HEK293 (cell line): ENCODE measurements around the gene DACT1.

ENCODE experiments used
- CTCF ChIA-PET: fragments of 350-600 bp; formaldehyde crosslinking; extraction: SDS; loops from one replicate; lab custom pipeline; 2021; ENCODE audit warnings: antibody characterized with exemption; lab: Yijun Ruan, JAX
- POLR2A ChIA-PET: fragments of 300-600 bp; formaldehyde crosslinking; extraction: SDS; loops from one replicate; lab custom pipeline; 2020; ENCODE audit warnings: antibody characterized with exemption, inconsistent platforms; lab: Yijun Ruan, JAX
- H3K27ac ChIP-seq: fragments of 200-500 bp; sonication (Bioruptor generic); 2 replicates; pipeline ENCODE4 v1.5.1; 2014; ENCODE audit warnings: low read depth, low read length, control low read depth, inconsistent platforms; ENCODE audit errors: extremely low read depth
- H3K36me3 ChIP-seq, 2 experiments: fragments of 200-500 bp in 1 of 2; sonication (Bioruptor generic) in 1 of 2; 1 replicate in 1 of 2; 2 replicates in 1 of 2; pipeline ENCODE4 v1.5.1; 2014 to 2017; ENCODE audit warnings: inconsistent platforms in 2 of 2, low read length in 2 of 2; ENCODE audit not compliant: control insufficient read depth in 2 of 2, insufficient read depth in 1 of 2
- H3K4me1 ChIP-seq: fragments of 200-500 bp; sonication (Bioruptor generic); 2 replicates; pipeline ENCODE4 v1.5.1; 2014; ENCODE audit warnings: mild to moderate bottlenecking, low read length, inconsistent platforms; ENCODE audit not compliant: control insufficient read depth, insufficient read depth
- H3K4me3 ChIP-seq: 2 replicates; pipeline ENCODE4 v1.5.1; 2011; ENCODE audit warnings: low read depth, mild to moderate bottlenecking, control low read depth, low read length, moderate library complexity
- H3K9me3 ChIP-seq: fragments of 200-500 bp; sonication (Bioruptor generic); 2 replicates; pipeline ENCODE4 v1.5.1; 2014; ENCODE audit warnings: low read depth, low read length, inconsistent platforms; ENCODE audit not compliant: control insufficient read depth, insufficient read depth
- KLF1 ChIP-seq: fragments of 450-650 bp; formaldehyde crosslinking; IDR thresholded peaks from 2 replicates; pipeline ENCODE4 v1.5.1; 2016; ENCODE audit warnings: missing biosample characterization, missing genetic modification characterization
- MYNN ChIP-seq: fragments of 450-650 bp; formaldehyde crosslinking; IDR thresholded peaks from 2 replicates; pipeline ENCODE4 v1.5.1; 2016; ENCODE audit warnings: missing biosample characterization, missing genetic modification characterization, borderline replicate concordance
- PRDM1 ChIP-seq: fragments of 450-650 bp; formaldehyde crosslinking; IDR thresholded peaks from 2 replicates; pipeline ENCODE4; 2016; ENCODE audit warnings: missing biosample characterization, missing genetic modification characterization
- SP3 ChIP-seq: fragments of 450-650 bp; formaldehyde crosslinking; IDR thresholded peaks from 2 replicates; pipeline ENCODE4 v1.5.1; 2016; ENCODE audit warnings: missing biosample characterization, missing genetic modification characterization
- YY2 ChIP-seq: fragments of 450-650 bp; formaldehyde crosslinking; IDR thresholded peaks from 2 replicates; pipeline ENCODE4 v1.5.1; 2016; ENCODE audit warnings: missing biosample characterization, missing genetic modification characterization
- ZFHX2 ChIP-seq: fragments of 450-650 bp; formaldehyde crosslinking; conservative IDR thresholded peaks from 2 replicates; pipeline ENCODE4 v1.5.1; 2016; ENCODE audit warnings: missing biosample characterization, missing genetic modification characterization
- ZFP37 ChIP-seq: fragments of 450-650 bp; formaldehyde crosslinking; IDR thresholded peaks from 2 replicates; pipeline ENCODE4 v1.5.1; 2016; ENCODE audit warnings: missing biosample characterization, missing genetic modification characterization
- ZNF202 ChIP-seq: fragments of 450-650 bp; formaldehyde crosslinking; IDR thresholded peaks from 2 replicates; pipeline ENCODE4 v1.5.1; 2016; ENCODE audit warnings: missing biosample characterization, missing genetic modification characterization, borderline replicate concordance
- ZNF274 ChIP-seq, 2 experiments: fragments of 200-500 bp in 1 of 2; fragments of 450-650 bp in 1 of 2; sonication (Bioruptor generic) in 1 of 2; formaldehyde crosslinking in 1 of 2; IDR thresholded peaks; 2 replicates each; pipeline versions ENCODE4 v1.5.1 to v1.6.1; 2014 to 2016; ENCODE audit warnings: borderline replicate concordance in 1 of 2, inconsistent platforms in 1 of 2, low read length in 1 of 2, missing biosample characterization in 1 of 2, missing genetic modification characterization in 1 of 2
- ZNF311 ChIP-seq: fragments of 450-650 bp; formaldehyde crosslinking; IDR thresholded peaks from 2 replicates; pipeline ENCODE4 v1.5.1; 2017; ENCODE audit warnings: missing biosample characterization, missing genetic modification characterization, borderline replicate concordance
- ZNF341 ChIP-seq: fragments of 450-650 bp; formaldehyde crosslinking; IDR thresholded peaks from 2 replicates; pipeline ENCODE4; 2016; ENCODE audit warnings: low read depth, missing biosample characterization, missing genetic modification characterization
- ZNF416 ChIP-seq: fragments of 450-650 bp; formaldehyde crosslinking; IDR thresholded peaks from 2 replicates; pipeline ENCODE4 v1.5.1; 2016; ENCODE audit warnings: missing biosample characterization, missing genetic modification characterization
- ZNF501 ChIP-seq: fragments of 450-650 bp; formaldehyde crosslinking; IDR thresholded peaks from 2 replicates; pipeline ENCODE4 v1.5.1; 2016; ENCODE audit warnings: missing biosample characterization, missing genetic modification characterization
- ZNF558 ChIP-seq: fragments of 450-650 bp; formaldehyde crosslinking; IDR thresholded peaks from 2 replicates; pipeline ENCODE4 v1.5.1; 2016; ENCODE audit warnings: missing biosample characterization, missing genetic modification characterization
- ZNF658 ChIP-seq: fragments of 450-650 bp; formaldehyde crosslinking; IDR thresholded peaks from 2 replicates; pipeline ENCODE4; 2016; ENCODE audit warnings: missing biosample characterization, missing genetic modification characterization
- ZNF707 ChIP-seq: fragments of 450-650 bp; formaldehyde crosslinking; IDR thresholded peaks from 2 replicates; pipeline ENCODE4 v1.5.1; 2016; ENCODE audit warnings: missing biosample characterization, missing genetic modification characterization
- ZNF768 ChIP-seq: fragments of 450-650 bp; formaldehyde crosslinking; IDR thresholded peaks from 2 replicates; pipeline ENCODE4 v1.5.1; 2018; ENCODE audit warnings: missing biosample characterization, mild to moderate bottlenecking, missing genetic modification characterization
- ZNF776 ChIP-seq: fragments of 450-650 bp; formaldehyde crosslinking; IDR thresholded peaks from 2 replicates; pipeline ENCODE4 v1.5.0; 2017; ENCODE audit warnings: missing biosample characterization, missing genetic modification characterization, borderline replicate concordance
- ZNF843 ChIP-seq: fragments of 450-650 bp; formaldehyde crosslinking; IDR thresholded peaks from 2 replicates; pipeline ENCODE4 v1.5.1; 2016; ENCODE audit warnings: missing biosample characterization, missing genetic modification characterization
- ZSCAN23 ChIP-seq: fragments of 450-650 bp; formaldehyde crosslinking; IDR thresholded peaks from 2 replicates; pipeline ENCODE4 v1.5.1; 2016; ENCODE audit warnings: missing biosample characterization, missing genetic modification characterization
- TF ChIP-seq, protein P1 (sequence below): fragments of 450-650 bp; formaldehyde crosslinking; IDR thresholded peaks from 2 replicates; pipeline ENCODE4 v1.5.1; 2016; ENCODE audit warnings: missing biosample characterization, missing genetic modification characterization
- TF ChIP-seq, protein P2 (sequence below): fragments of 450-650 bp; formaldehyde crosslinking; IDR thresholded peaks from 2 replicates; pipeline ENCODE4 v1.5.1; 2016; ENCODE audit warnings: missing biosample characterization, missing genetic modification characterization
- TF ChIP-seq, protein P3 (sequence below): fragments of 450-650 bp; IDR thresholded peaks from 2 replicates; pipeline ENCODE4 v1.5.1; 2018; ENCODE audit warnings: missing biosample characterization, mild to moderate bottlenecking, missing genetic modification characterization
- TF ChIP-seq, protein P4 (sequence below): fragments of 450-650 bp; formaldehyde crosslinking; IDR thresholded peaks from 2 replicates; pipeline ENCODE4 v1.5.1; 2016; ENCODE audit warnings: missing biosample characterization, missing genetic modification characterization, borderline replicate concordance

DACT1 gene

DNA sequence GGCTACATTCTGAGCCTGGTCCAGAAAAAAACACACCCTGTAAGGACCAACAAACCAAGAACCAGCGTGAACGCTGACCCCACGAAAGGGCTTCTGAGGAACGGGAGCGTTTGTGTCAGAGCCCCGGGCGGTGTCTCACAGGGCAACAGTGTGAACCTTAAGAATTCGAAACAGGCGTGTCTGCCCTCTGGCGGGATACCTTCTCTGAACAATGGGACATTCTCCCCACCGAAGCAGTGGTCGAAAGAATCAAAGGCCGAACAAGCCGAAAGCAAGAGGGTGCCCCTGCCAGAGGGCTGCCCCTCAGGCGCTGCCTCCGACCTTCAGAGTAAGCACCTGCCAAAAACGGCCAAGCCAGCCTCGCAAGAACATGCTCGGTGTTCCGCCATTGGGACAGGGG, 7.9 kb downstream of the DACT1 start:
- ChIA-PET POLR2A (no interaction called here), CTCF (interaction anchor here (0.7 kb wide), 1 partner anchor 15 kb away, joined by 4 read pairs; no protein-coding TSS in a partner anchor)
- H3K36me3 ChIP-seq = peaks cover 39 to 56% of the 10 kb centered on the region in 2 experiments
- no peaks in the 10 kb centered on the region for H3K4me1 ChIP-seq
- H3K9me3 ChIP-seq = no peaks in the 10 kb centered on the region
- TF ChIP-seq, protein P1, sequence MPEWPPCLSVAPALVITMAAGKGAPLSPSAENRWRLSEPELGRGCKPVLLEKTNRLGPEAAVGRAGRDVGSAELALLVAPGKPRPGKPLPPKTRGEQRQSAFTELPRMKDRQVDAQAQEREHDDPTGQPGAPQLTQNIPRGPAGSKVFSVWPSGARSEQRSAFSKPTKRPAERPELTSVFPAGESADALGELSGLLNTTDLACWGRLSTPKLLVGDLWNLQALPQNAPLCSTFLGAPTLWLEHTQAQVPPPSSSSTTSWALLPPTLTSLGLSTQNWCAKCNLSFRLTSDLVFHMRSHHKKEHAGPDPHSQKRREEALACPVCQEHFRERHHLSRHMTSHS (tag by site-specific recombination) = no peak
- no peak for TF ChIP-seq ZSCAN23
- no peak for TF ChIP-seq ZNF311
- no peak for TF ChIP-seq ZNF658 (tag by site-specific recombination)
- no peak for TF ChIP-seq ZFHX2 (tag by site-specific recombination)
- no peak for TF ChIP-seq ZNF341
- H3K4me3 ChIP-seq = no peak overlapping the region
- no peak overlapping the region for H3K27ac ChIP-seq

DNA sequence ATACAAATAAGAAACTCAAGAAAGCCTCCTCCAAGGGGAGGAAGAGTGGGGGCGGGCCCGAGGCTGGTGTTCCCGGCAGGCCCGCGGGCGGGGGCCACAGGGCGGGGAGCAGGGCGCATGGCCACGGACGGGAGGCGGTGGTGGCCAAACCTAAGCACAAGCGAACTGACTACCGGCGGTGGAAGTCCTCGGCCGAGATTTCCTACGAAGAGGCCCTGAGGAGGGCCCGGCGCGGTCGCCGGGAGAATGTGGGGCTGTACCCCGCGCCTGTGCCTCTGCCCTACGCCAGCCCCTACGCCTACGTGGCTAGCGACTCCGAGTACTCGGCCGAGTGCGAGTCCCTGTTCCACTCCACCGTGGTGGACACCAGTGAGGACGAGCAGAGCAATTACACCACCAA, 8.7 kb downstream of the DACT1 start:
- ChIA-PET POLR2A (no interaction called here), CTCF (no interaction called here)
- Histone ChIP-seq H3K4me1 (0 out of 2 replicates have a peak, but pooled peaks cover 3% of the 10 kb centered on the region), H3K36me3 (peaks cover 33 to 52% of the 10 kb centered on the region in 2 experiments), H3K9me3 (no peaks in the 10 kb centered on the region), H3K27ac (no peak overlapping the region), H3K4me3 (no peak overlapping the region)
- TF ChIP-seq ZNF202 = 0 out of 2 replicates have a peak, but pooled peaks have one; percentile 25
- no peak for TF ChIP-seq YY2
- TF ChIP-seq, all 188 proteins: peak for 1

DNA sequence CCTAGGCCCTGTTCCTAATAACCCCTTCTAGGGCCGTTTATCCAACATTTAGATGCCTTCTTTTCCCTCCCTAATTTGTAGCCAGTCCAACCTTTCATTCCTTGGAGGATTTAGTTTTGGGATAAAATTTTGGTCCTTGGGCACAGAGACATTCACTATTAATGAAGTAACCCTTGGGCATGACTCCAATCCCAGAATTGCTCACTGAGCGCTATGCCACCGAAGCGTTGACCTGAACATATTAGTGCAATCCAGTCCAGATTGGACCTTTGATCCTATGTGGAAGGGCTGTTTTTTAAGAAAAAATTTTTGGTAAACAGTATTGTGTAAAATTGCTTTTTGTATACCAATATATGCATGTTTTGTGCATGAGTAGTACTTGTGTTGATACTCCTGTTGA, 10.0 kb downstream of the DACT1 start:
- H3K9me3 ChIP-seq = no peaks in the 10 kb centered on the region
- POLR2A ChIA-PET = no interaction called here
- no peak for TF ChIP-seq ZNF776 (tag by site-specific recombination)
- no peak for TF ChIP-seq ZNF274 (IDR thresholded peaks at IDR 0.05; ENCODE audit: low read length)
- no peak for TF ChIP-seq ZNF274 (tag by site-specific recombination; IDR thresholded peaks at IDR 0.05; ENCODE audit: borderline replicate concordance)
- TF ChIP-seq ZNF558 (tag by site-specific recombination) = no peak
- no peak for TF ChIP-seq ZNF707 (tag by site-specific recombination)
- no peak for TF ChIP-seq SP3 (tag by site-specific recombination)
- no peak for TF ChIP-seq MYNN
- TF ChIP-seq ZFP37 (tag by site-specific recombination) = no peak
- TF ChIP-seq, protein P2, sequence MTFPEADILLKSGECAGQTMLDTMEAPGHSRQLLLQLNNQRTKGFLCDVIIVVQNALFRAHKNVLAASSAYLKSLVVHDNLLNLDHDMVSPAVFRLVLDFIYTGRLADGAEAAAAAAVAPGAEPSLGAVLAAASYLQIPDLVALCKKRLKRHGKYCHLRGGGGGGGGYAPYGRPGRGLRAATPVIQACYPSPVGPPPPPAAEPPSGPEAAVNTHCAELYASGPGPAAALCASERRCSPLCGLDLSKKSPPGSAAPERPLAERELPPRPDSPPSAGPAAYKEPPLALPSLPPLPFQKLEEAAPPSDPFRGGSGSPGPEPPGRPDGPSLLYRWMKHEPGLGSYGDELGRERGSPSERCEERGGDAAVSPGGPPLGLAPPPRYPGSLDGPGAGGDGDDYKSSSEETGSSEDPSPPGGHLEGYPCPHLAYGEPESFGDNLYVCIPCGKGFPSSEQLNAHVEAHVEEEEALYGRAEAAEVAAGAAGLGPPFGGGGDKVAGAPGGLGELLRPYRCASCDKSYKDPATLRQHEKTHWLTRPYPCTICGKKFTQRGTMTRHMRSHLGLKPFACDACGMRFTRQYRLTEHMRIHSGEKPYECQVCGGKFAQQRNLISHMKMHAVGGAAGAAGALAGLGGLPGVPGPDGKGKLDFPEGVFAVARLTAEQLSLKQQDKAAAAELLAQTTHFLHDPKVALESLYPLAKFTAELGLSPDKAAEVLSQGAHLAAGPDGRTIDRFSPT (tag by site-specific recombination) = no peak
- no peak for TF ChIP-seq PRDM1 (tag by site-specific recombination)
- TF ChIP-seq, protein P3, sequence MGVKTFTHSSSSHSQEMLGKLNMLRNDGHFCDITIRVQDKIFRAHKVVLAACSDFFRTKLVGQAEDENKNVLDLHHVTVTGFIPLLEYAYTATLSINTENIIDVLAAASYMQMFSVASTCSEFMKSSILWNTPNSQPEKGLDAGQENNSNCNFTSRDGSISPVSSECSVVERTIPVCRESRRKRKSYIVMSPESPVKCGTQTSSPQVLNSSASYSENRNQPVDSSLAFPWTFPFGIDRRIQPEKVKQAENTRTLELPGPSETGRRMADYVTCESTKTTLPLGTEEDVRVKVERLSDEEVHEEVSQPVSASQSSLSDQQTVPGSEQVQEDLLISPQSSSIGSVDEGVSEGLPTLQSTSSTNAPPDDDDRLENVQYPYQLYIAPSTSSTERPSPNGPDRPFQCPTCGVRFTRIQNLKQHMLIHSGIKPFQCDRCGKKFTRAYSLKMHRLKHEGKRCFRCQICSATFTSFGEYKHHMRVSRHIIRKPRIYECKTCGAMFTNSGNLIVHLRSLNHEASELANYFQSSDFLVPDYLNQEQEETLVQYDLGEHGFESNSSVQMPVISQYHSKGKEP (tag by site-specific recombination) = no peak
- TF ChIP-seq ZNF843 (tag by site-specific recombination) = no peak
- no peak for TF ChIP-seq ZNF768 (tag by site-specific recombination)
- no peak for TF ChIP-seq ZNF416 (tag by site-specific recombination)
- no peak for TF ChIP-seq KLF1 (tag by site-specific recombination)
- no peak for TF ChIP-seq ZNF501 (tag by site-specific recombination)
- TF ChIP-seq, protein P4, sequence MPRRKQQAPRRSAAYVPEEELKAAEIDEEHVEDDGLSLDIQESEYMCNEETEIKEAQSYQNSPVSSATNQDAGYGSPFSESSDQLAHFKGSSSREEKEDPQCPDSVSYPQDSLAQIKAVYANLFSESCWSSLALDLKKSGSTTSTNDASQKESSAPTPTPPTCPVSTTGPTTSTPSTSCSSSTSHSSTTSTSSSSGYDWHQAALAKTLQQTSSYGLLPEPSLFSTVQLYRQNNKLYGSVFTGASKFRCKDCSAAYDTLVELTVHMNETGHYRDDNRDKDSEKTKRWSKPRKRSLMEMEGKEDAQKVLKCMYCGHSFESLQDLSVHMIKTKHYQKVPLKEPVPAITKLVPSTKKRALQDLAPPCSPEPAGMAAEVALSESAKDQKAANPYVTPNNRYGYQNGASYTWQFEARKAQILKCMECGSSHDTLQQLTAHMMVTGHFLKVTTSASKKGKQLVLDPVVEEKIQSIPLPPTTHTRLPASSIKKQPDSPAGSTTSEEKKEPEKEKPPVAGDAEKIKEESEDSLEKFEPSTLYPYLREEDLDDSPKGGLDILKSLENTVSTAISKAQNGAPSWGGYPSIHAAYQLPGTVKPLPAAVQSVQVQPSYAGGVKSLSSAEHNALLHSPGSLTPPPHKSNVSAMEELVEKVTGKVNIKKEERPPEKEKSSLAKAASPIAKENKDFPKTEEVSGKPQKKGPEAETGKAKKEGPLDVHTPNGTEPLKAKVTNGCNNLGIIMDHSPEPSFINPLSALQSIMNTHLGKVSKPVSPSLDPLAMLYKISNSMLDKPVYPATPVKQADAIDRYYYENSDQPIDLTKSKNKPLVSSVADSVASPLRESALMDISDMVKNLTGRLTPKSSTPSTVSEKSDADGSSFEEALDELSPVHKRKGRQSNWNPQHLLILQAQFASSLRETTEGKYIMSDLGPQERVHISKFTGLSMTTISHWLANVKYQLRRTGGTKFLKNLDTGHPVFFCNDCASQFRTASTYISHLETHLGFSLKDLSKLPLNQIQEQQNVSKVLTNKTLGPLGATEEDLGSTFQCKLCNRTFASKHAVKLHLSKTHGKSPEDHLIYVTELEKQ (tag by site-specific recombination) = no peak
- TF ChIP-seq, all 188 proteins: peak for 0
- Histone ChIP-seq H3K4me3 (no peak overlapping the region), H3K27ac (no peak overlapping the region), H3K4me1 (0 out of 2 replicates have a peak, but pooled peaks cover 3% of the 10 kb centered on the region), H3K36me3 (peaks cover 25 to 40% of the 10 kb centered on the region in 2 experiments)
- CTCF ChIA-PET = no interaction called here
